HCT116 (cell line): Measurements from ENCODE around the gene TOGARAM1. TPM values are rescaled to one million over a fixed set of nuclear protein-coding genes. Genes with fewer than 3 reads are reported as not detected.

Source experiments
- ATAC-seq: fragments of 200-7000 bp; cut with Tn5 transposase; 2 replicates; pipeline ENCODE4 v1.9.1; 2020; ENCODE audit warnings: mild to moderate bottlenecking, moderate library complexity
- BruUV-seq: library from RNA; stranded (reverse); fragments of 400-500 nt; replicated peaks from 2 replicates; lab custom pipeline; 2021; lab: Mats Ljungman, UMichigan
- CTCF ChIA-PET: fragments of 300-600 bp; sonication (Branson Sonifier 250); formaldehyde crosslinking; loops from one replicate; lab custom pipeline; 2021; ENCODE audit warnings: antibody characterized with exemption; lab: Charles Lee
- POLR2A ChIA-PET: fragments of 300-600, 350-600 bp; sonication (Branson Sonifier 250); formaldehyde crosslinking; loops from one replicate; lab custom pipeline; 2021; ENCODE audit warnings: antibody characterized with exemption; lab: Charles Lee
- RAD21 ChIA-PET, 2 experiments: fragments of 300-600 bp; sonication (Branson Sonifier 250); formaldehyde crosslinking; loops; one replicate each; lab custom pipeline; 2023; ENCODE audit warnings: low total read pairs in 2 of 2; ENCODE audit not compliant: uncharacterized antibody in 2 of 2, unreplicated experiment in 2 of 2, low non-redundant PET in 1 of 2; lab: Charles Lee
- DNase-seq: peaks from one replicate; pipeline ENCODE4 v3.0.0-alpha.2; 2010; ENCODE audit warnings: low read depth, low spot score
- H2AFZ ChIP-seq: fragments of 200-600 bp; shearing (Covaris generic), sonication (generic); 2 replicates; pipeline ENCODE4 v1.6.1; 2017; ENCODE audit warnings: low read depth, mixed run types, mixed read lengths, antibody characterized with exemption, low read length; ENCODE audit not compliant: poor library complexity, severe bottlenecking
- H3K27ac ChIP-seq: 2 replicates; pipeline ENCODE4 v1.5.1; 2012; ENCODE audit warnings: low read depth, low read length
- H3K27me3 ChIP-seq: fragments of 200-600 bp; sonication (generic); 2 replicates; pipeline ENCODE4 v1.6.1; 2016; ENCODE audit warnings: mixed run types, low read length, mixed read lengths; ENCODE audit not compliant: insufficient read depth
- H3K36me3 ChIP-seq, 2 experiments: fragments of 200-500 bp in 1 of 2; fragments of 200-600 bp in 1 of 2; sonication (Bioruptor generic) in 1 of 2; sonication (generic) in 1 of 2; 2 replicates each; pipeline versions ENCODE4 v1.5.1 to v1.6.1; 2014 to 2016; ENCODE audit warnings: low read length in 2 of 2, inconsistent platforms in 1 of 2, mixed read lengths in 1 of 2, mixed run types in 1 of 2; ENCODE audit not compliant: insufficient read depth in 2 of 2, control insufficient read depth in 1 of 2
- H3K4me1 ChIP-seq, 2 experiments: fragments of 200-600 bp in 1 of 2; sonication (generic) in 1 of 2; 2 replicates each; pipeline versions ENCODE4 v1.5.1 to v1.6.1; 2012 to 2017; ENCODE audit warnings: low read length in 2 of 2, inconsistent platforms in 1 of 2, mild to moderate bottlenecking in 1 of 2, mixed read lengths in 1 of 2, mixed run types in 1 of 2, moderate library complexity in 1 of 2; ENCODE audit not compliant: insufficient read depth in 2 of 2, control insufficient read depth in 1 of 2
- H3K4me2 ChIP-seq: fragments of 200-600 bp; sonication (generic); 2 replicates; pipeline ENCODE4 v1.6.1; 2017; ENCODE audit warnings: mixed run types, low read length, mixed read lengths
- H3K4me3 ChIP-seq, 2 experiments: fragments of 200-600 bp in 1 of 2; sonication (generic) in 1 of 2; replicated peaks in 1 of 2; 2 replicates each; pipeline ENCODE4 v1.5.1; 2011 to 2016; ENCODE audit warnings: low read length in 2 of 2, control low read depth in 1 of 2, low read depth in 1 of 2, mild to moderate bottlenecking in 1 of 2, mixed read lengths in 1 of 2, mixed run types in 1 of 2
- H3K79me2 ChIP-seq: fragments of 200-600 bp; sonication (generic); 2 replicates; pipeline ENCODE4 v1.6.1; 2017; ENCODE audit warnings: mild to moderate bottlenecking, mixed run types, low read length, moderate library complexity, mixed read lengths; ENCODE audit not compliant: insufficient read depth
- H3K9ac ChIP-seq: fragments of 200-600 bp; sonication (generic); 2 replicates; pipeline ENCODE4 v1.6.1; 2016; ENCODE audit warnings: low read length, mixed read lengths
- H3K9me2 ChIP-seq: fragments of 200-600 bp; sonication (generic), shearing (Covaris generic); 2 replicates; pipeline ENCODE4 v1.6.1; 2017; ENCODE audit warnings: mixed run types, mild to moderate bottlenecking, moderate library complexity; ENCODE audit not compliant: insufficient read depth
- H3K9me3 ChIP-seq, 2 experiments: fragments of 200-500 bp in 1 of 2; fragments of 200-600 bp in 1 of 2; sonication (Bioruptor generic) in 1 of 2; sonication (generic) in 1 of 2; 2 replicates each; pipeline ENCODE4 v1.6.1; 2014 to 2017; ENCODE audit warnings: low read length in 2 of 2, mixed read lengths in 2 of 2, inconsistent platforms in 1 of 2, low read depth in 1 of 2, mild to moderate bottlenecking in 1 of 2, mixed run types in 1 of 2, moderate library complexity in 1 of 2; ENCODE audit not compliant: control insufficient read depth in 1 of 2, insufficient read depth in 1 of 2
- H4K20me1 ChIP-seq: fragments of 200-600 bp; sonication (generic), shearing (Covaris generic); 2 replicates; pipeline ENCODE4 v1.6.1; 2017; ENCODE audit warnings: mixed run types, mild to moderate bottlenecking, moderate library complexity; ENCODE audit not compliant: insufficient read depth
- ELF1 ChIP-seq: IDR thresholded peaks from 2 replicates; pipeline ENCODE4 v1.6.1; 2012; ENCODE audit warnings: low read depth, borderline replicate concordance
- EZH2 ChIP-seq: fragments of 200-600 bp; sonication (generic); IDR thresholded peaks from 2 replicates; pipeline ENCODE4 v1.6.1; 2017; ENCODE audit warnings: antibody characterized with exemption, mixed run types
- JUND ChIP-seq: IDR thresholded peaks from 2 replicates; pipeline ENCODE4 v1.6.1; 2012
- MAX ChIP-seq: IDR thresholded peaks from 2 replicates; pipeline ENCODE4 v1.6.1; 2012
- RAD21 ChIP-seq: IDR thresholded peaks from 2 replicates; pipeline ENCODE4 v1.6.1; 2012; ENCODE audit warnings: low read depth, mild to moderate bottlenecking
- SIN3A ChIP-seq: IDR thresholded peaks from 2 replicates; pipeline ENCODE4 v1.6.1; 2012; ENCODE audit warnings: low read depth
- SP1 ChIP-seq: IDR thresholded peaks from 2 replicates; pipeline ENCODE4 v1.6.1; 2012; ENCODE audit warnings: low read depth
- SRF ChIP-seq: IDR thresholded peaks from 2 replicates; pipeline ENCODE4 v1.6.1; 2012; ENCODE audit warnings: low read depth
- YY1 ChIP-seq: IDR thresholded peaks from 2 replicates; pipeline ENCODE4 v1.6.1; 2011; ENCODE audit warnings: low read length, low read depth, moderate library complexity, mild to moderate bottlenecking; ENCODE audit not compliant: insufficient replicate concordance; ENCODE audit errors: extremely low read depth
- ZFX ChIP-seq: fragments of 450-650 bp; IDR thresholded peaks from 2 replicates; pipeline ENCODE4 v1.6.1; 2017
- ZNF274 ChIP-seq: fragments of 200-500 bp; sonication (Bioruptor generic); IDR thresholded peaks from 2 replicates; pipeline ENCODE4 v1.6.1; 2014; ENCODE audit warnings: mild to moderate bottlenecking, low read depth, low read length, inconsistent platforms
- intact Hi-C: fragments of 100-400 bp; cut with micrococcal nuclease; formaldehyde crosslinking; loops from 2 replicates; pipeline ENCODE4 v1.10.0; 2022
- total RNA-seq: library from RNA; stranded (reverse); gene quantifications from one replicate; pipeline ENCODE4 v1.2.1, GENCODE V29; 2021; ENCODE audit not compliant: unreplicated experiment
- TF ChIP-seq, protein P1 (sequence below), 3 experiments: fragments of 200-600 bp in 1 of 3; sonication (generic) in 1 of 3; IDR thresholded peaks in 2 of 3; conservative IDR thresholded peaks in 1 of 3; 2 replicates each; pipeline ENCODE4 v1.5.1; 2012 to 2017; ENCODE audit warnings: low read depth in 2 of 3, low read length in 2 of 3, antibody characterized with exemption in 1 of 3, borderline replicate concordance in 1 of 3, control low read depth in 1 of 3, mild to moderate bottlenecking in 1 of 3, mixed read lengths in 1 of 3, mixed run types in 1 of 3, moderate library complexity in 1 of 3; ENCODE audit not compliant: insufficient read depth in 1 of 3

Gene TOGARAM1
- total RNA-seq, 1 experiment from 2014 or later: 1.9 TPM

DNA sequence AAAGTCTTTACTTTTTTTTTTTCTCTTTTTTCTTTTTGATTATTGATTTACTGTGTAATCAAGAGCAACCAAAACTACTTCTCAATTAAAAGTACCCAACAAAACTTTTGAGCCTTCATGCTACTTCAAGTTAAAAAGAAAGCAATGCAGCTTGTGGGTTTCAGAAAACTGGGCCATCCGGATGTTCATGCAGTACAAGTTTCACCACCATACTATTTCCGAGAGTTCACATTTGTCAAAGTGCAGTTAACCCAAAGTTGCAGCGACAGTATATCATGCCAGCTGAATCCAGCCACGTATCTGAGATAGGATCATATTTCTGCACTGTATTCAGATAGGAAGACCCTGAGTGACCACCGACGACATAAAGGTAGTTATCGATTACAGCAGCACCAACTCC, 33.2 kb upstream of the TOGARAM1 start:
- RAD21 ChIA-PET: no interaction called here
- TF ChIP-seq ZNF274: no peak
- TF ChIP-seq, all 23 proteins: peak for 0
- H3K9ac ChIP-seq: no peak overlapping the region
- H3K9me2 ChIP-seq: no peaks in the 10 kb centered on the region
- H2AFZ ChIP-seq: no peak overlapping the region
- H3K9me3 ChIP-seq: no peaks in the 10 kb centered on the region
- no peak overlapping the region for H3K4me3 ChIP-seq
- no peaks in the 10 kb centered on the region for H4K20me1 ChIP-seq
- DNase-seq (no peak), ATAC-seq (no peak)
- H3K4me2 ChIP-seq: no peak overlapping the region
- CTCF ChIA-PET: interaction anchor here (1.2 kb wide), 1 partner anchor 15 kb away, joined by 3 read pairs; no protein-coding TSS in a partner anchor
- no peaks in the 10 kb centered on the region for H3K79me2 ChIP-seq
- no TSS peak for BruUV-seq
- intact Hi-C loops: no loop called here
- H3K4me1 ChIP-seq: no peaks in the 10 kb centered on the region
- POLR2A ChIA-PET: no interaction called here
- H3K27ac ChIP-seq: no peak overlapping the region
- peaks cover 0 to under 1% of the 10 kb centered on the region in 2 experiments; a peak in 2 of 4 replicates for H3K36me3 ChIP-seq
- H3K27me3 ChIP-seq: no peaks in the 10 kb centered on the region

- no peak overlapping the region for H3K27ac ChIP-seq
- CTCF ChIA-PET: no interaction called here
- 0 out of 2 replicates have a peak, but pooled peaks cover 3% of the 10 kb centered on the region for H3K79me2 ChIP-seq
- no peaks in the 10 kb centered on the region for H3K27me3 ChIP-seq
- no TSS peak for BruUV-seq
- H4K20me1 ChIP-seq: no peaks in the 10 kb centered on the region
- POLR2A ChIA-PET: no interaction called here
- no peak overlapping the region for H3K4me3 ChIP-seq
- no peaks in the 10 kb centered on the region for H3K9me2 ChIP-seq
- H3K4me2 ChIP-seq: no peak overlapping the region
- intact Hi-C loops: no loop called here
- no peaks in the 10 kb centered on the region for H3K9me3 ChIP-seq
- H3K36me3 ChIP-seq: peaks cover 3 to 4% of the 10 kb centered on the region in 2 experiments; a peak in 2 of 4 replicates
- DNase-seq: no peak
- no peak for ATAC-seq
- no peaks in the 10 kb centered on the region for H3K4me1 ChIP-seq
- no peak for TF ChIP-seq SRF
- TF ChIP-seq, protein P1, sequence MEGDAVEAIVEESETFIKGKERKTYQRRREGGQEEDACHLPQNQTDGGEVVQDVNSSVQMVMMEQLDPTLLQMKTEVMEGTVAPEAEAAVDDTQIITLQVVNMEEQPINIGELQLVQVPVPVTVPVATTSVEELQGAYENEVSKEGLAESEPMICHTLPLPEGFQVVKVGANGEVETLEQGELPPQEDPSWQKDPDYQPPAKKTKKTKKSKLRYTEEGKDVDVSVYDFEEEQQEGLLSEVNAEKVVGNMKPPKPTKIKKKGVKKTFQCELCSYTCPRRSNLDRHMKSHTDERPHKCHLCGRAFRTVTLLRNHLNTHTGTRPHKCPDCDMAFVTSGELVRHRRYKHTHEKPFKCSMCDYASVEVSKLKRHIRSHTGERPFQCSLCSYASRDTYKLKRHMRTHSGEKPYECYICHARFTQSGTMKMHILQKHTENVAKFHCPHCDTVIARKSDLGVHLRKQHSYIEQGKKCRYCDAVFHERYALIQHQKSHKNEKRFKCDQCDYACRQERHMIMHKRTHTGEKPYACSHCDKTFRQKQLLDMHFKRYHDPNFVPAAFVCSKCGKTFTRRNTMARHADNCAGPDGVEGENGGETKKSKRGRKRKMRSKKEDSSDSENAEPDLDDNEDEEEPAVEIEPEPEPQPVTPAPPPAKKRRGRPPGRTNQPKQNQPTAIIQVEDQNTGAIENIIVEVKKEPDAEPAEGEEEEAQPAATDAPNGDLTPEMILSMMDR (IDR thresholded peaks at IDR 0.05 in 2 of 3, conservative IDR thresholded peaks at IDR 0.05 in 1 of 3; ENCODE audit: borderline replicate concordance in 1 of 3, insufficient read depth in 1 of 3, low read depth in 2 of 3, low read length in 2 of 3): no peak
- no peak for TF ChIP-seq MAX
- no peak for TF ChIP-seq ZNF274
- TF ChIP-seq SIN3A: no peak
- TF ChIP-seq SP1: no peak
- no peak for TF ChIP-seq JUND
- no peak for TF ChIP-seq ELF1
- TF ChIP-seq YY1: no peak
- TF ChIP-seq EZH2: no peak
- no peak for TF ChIP-seq RAD21
- TF ChIP-seq ZFX: no peak
- TF ChIP-seq, all 23 proteins: peak for 0
- no peak overlapping the region for H3K9ac ChIP-seq
- RAD21 ChIA-PET: no interaction called here
- H2AFZ ChIP-seq: no peak overlapping the region
These were observed 26.8 kb upstream of the TOGARAM1 start for GRCh38 chr14:44935155-44935554.
